Cardiac atrium fibroblast (primary cell): ENCODE measurements around the gene ZFAND2B. TPM values are rescaled to one million over a fixed set of nuclear protein-coding genes. Genes with fewer than 3 reads are reported as not detected.

Experiments used
- total RNA-seq: library from RNA; depleted of rRNA; stranded (reverse); fragments of >200 nt; gene quantifications from 2 replicates; pipeline ENCODE4 v1.2.3, GENCODE V29; 2015

Gene ZFAND2B
- total RNA-seq, 1 donor from 2014 or later: 17.0 TPM

Other genes starting within 250 kb of the ZFAND2B start
- not detected in 2 replicates for gene CDK5R2, start 247.1 kb upstream of the ZFAND2B start, total RNA-seq
- not detected in 2 replicates for gene FEV, start 221.6 kb upstream of the ZFAND2B start, total RNA-seq
- gene CRYBA2, start 213.4 kb upstream of the ZFAND2B start, total RNA-seq: not detected in 2 replicates
- not detected in 2 replicates for gene CFAP65, start 165.3 kb upstream of the ZFAND2B start, total RNA-seq
- gene IHH, start 145.9 kb upstream of the ZFAND2B start, total RNA-seq: under 0.01 TPM in 1 of 2 replicates, not detected in the other
- gene NHEJ1, start 46.0 kb upstream of the ZFAND2B start, total RNA-seq: 13.5 and 21.2 TPM in 2 replicates
- 0.16 TPM in 1 of 2 replicates, not detected in the other for gene SLC23A3, start 36.8 kb upstream of the ZFAND2B start, total RNA-seq
- 16.1 and 32.9 TPM in 2 replicates for gene CNPPD1, start 29.9 kb upstream of the ZFAND2B start, total RNA-seq
- gene RETREG2, start 28.5 kb upstream of the ZFAND2B start, total RNA-seq: 49.9 and 67.9 TPM in 2 replicates
- gene ABCB6, start 12.2 kb downstream of the ZFAND2B start, total RNA-seq: 39.9 and 46.0 TPM in 2 replicates
- gene ATG9A, start 22.9 kb downstream of the ZFAND2B start, total RNA-seq: 57.6 and 109 TPM in 2 replicates
- 45.8 and 58.7 TPM in 2 replicates for gene ANKZF1, start 23.0 kb downstream of the ZFAND2B start, total RNA-seq
- gene GLB1L, start 38.7 kb downstream of the ZFAND2B start, total RNA-seq: 4.7 and 14.8 TPM in 2 replicates
- 11.2 and 17.3 TPM in 2 replicates for gene STK16, start 38.7 kb downstream of the ZFAND2B start, total RNA-seq
- not detected in 2 replicates for gene TUBA4B, start 46.5 kb downstream of the ZFAND2B start, total RNA-seq
- gene TUBA4A, start 47.1 kb downstream of the ZFAND2B start, total RNA-seq: 16.4 and 39.2 TPM in 2 replicates
- gene DNAJB2, start 72.6 kb downstream of the ZFAND2B start, total RNA-seq: 32.9 and 35.3 TPM in 2 replicates
- gene PTPRN, start 102.6 kb downstream of the ZFAND2B start, total RNA-seq: 0.36 and 1.9 TPM in 2 replicates
- gene RESP18, start 126.0 kb downstream of the ZFAND2B start, total RNA-seq: not detected in 2 replicates
- 78.3 and 89.3 TPM in 2 replicates for gene DNPEP, start 181.1 kb downstream of the ZFAND2B start, total RNA-seq
- 0.32 TPM in 1 of 2 replicates, not detected in the other for gene DES, start 211.6 kb downstream of the ZFAND2B start, total RNA-seq
- gene SPEG, start 228.1 kb downstream of the ZFAND2B start, total RNA-seq: 5.2 and 6.8 TPM in 2 replicates